ENCODE measurements around the gene ZXDC.

Gene ZXDC

GRCh38 chr3:126468028-126468891 lies 7.4 kb downstream of the ZXDC start:
- H3K27me3 ChIP-seq = no peaks in the 10 kb centered on the region
- no peaks in the 10 kb centered on the region for H3K9me3 ChIP-seq
- peaks cover 12% of the 10 kb centered on the region for H3K4me1 ChIP-seq
- no peak overlapping the region for H3K4me3 ChIP-seq (ENCODE audit: low read depth, low read length)
- TF ChIP-seq CTCF (IDR thresholded peaks at IDR 0.05; ENCODE audit: low read depth, low read length) = no peak
- DNase-seq = peak; percentile 6
- peaks cover 55% of the 10 kb centered on the region for H3K36me3 ChIP-seq

- DNase-seq = no peak
- H3K4me3 ChIP-seq (ENCODE audit: low read depth, low read length) = no peak overlapping the region
- peaks cover 6% of the 10 kb centered on the region for H3K4me1 ChIP-seq
- H3K9me3 ChIP-seq = no peaks in the 10 kb centered on the region
- peaks cover 59% of the 10 kb centered on the region for H3K36me3 ChIP-seq
- no peak for TF ChIP-seq CTCF (IDR thresholded peaks at IDR 0.05; ENCODE audit: low read depth, low read length)
- H3K27me3 ChIP-seq = no peaks in the 10 kb centered on the region
Observed at GRCh38 chr3:126467611-126467955, 8.1 kb downstream of the ZXDC start.

GRCh38 chr3:126466886-126467610 lies 8.6 kb downstream of the ZXDC start:
- Histone ChIP-seq H3K27me3 (no peaks in the 10 kb centered on the region), H3K36me3 (peaks cover 64% of the 10 kb centered on the region), H3K4me3 (ENCODE audit: low read depth, low read length) (no peak overlapping the region), H3K4me1 (0 out of 2 replicates have a peak, but pooled peaks cover under 1% of the 10 kb centered on the region), H3K9me3 (no peaks in the 10 kb centered on the region)
- TF ChIP-seq CTCF (IDR thresholded peaks at IDR 0.05; ENCODE audit: low read depth, low read length) = no peak
- no peak for DNase-seq

GRCh38 chr3:126465928-126466544 lies 9.7 kb downstream of the ZXDC start:
- Histone ChIP-seq H3K4me1 (no peaks in the 10 kb centered on the region), H3K9me3 (no peaks in the 10 kb centered on the region), H3K27me3 (no peaks in the 10 kb centered on the region), H3K4me3 (ENCODE audit: low read depth, low read length) (no peak overlapping the region), H3K36me3 (peaks cover 73% of the 10 kb centered on the region)
- peak; percentile 4 for DNase-seq
- no peak for TF ChIP-seq CTCF (IDR thresholded peaks at IDR 0.05; ENCODE audit: low read depth, low read length)

- TF ChIP-seq CTCF (IDR thresholded peaks at IDR 0.05; ENCODE audit: low read depth, low read length) = no peak
- DNase-seq = peak; percentile 1
- Histone ChIP-seq H3K4me1 (no peaks in the 10 kb centered on the region), H3K4me3 (ENCODE audit: low read depth, low read length) (no peak overlapping the region), H3K9me3 (no peaks in the 10 kb centered on the region), H3K27me3 (no peaks in the 10 kb centered on the region), H3K36me3 (peaks cover 71% of the 10 kb centered on the region)
Observed at GRCh38 chr3:126464997-126465396, 10.7 kb downstream of the ZXDC start.

All from BE2C (cell line).